ENCODE results near the gene STAG1.
"Not testable (repeated sequence)": the region's sequence is repeated elsewhere in the genome, so short reads cannot be mapped to it uniquely, and the experiment has no call there.

- not testable (repeated sequence) for TF ChIP-seq CTCF, POLR2A (IDR thresholded peaks at IDR 0.05)
These were observed 2.6 kb downstream of the STAG1 start for GRCh38 chr3:136749602-136750001.
